Subcutaneous abdominal adipose tissue (tissue), 5 donors: ENCODE measurements around the gene PLAAT4.
"Not testable (repeated sequence)": the region's sequence is repeated elsewhere in the genome, so short reads cannot be mapped to it uniquely, and the experiment has no call there.

ENCODE experiments used
- H3K27ac ChIP-seq: one replicate; pipeline ENCODE4 v1.7.0; 2013; ENCODE audit warnings: low read depth, mild to moderate bottlenecking, inconsistent platforms, low read length, moderate library complexity
- H3K27me3 ChIP-seq, 5 donors: one replicate each; pipeline ENCODE4 v1.7.0; 2013; ENCODE audit warnings: low read length in 5 of 5, inconsistent platforms in 1 of 5; ENCODE audit not compliant: control insufficient read depth in 5 of 5, insufficient read depth in 4 of 5
- H3K36me3 ChIP-seq, 5 donors: one replicate each; pipeline ENCODE4 v1.7.0; 2013; ENCODE audit warnings: low read length in 5 of 5; ENCODE audit not compliant: control insufficient read depth in 5 of 5, insufficient read depth in 5 of 5
- H3K4me1 ChIP-seq, 5 donors: one replicate each; pipeline ENCODE4 v1.7.0; 2013; ENCODE audit warnings: low read length in 5 of 5, mild to moderate bottlenecking in 3 of 5, moderate library complexity in 1 of 5; ENCODE audit not compliant: control insufficient read depth in 5 of 5, insufficient read depth in 5 of 5
- H3K4me3 ChIP-seq, 5 donors: one replicate each; pipeline ENCODE4 v1.7.0; 2013; ENCODE audit warnings: low read length in 5 of 5, low read depth in 1 of 5
- H3K9ac ChIP-seq, 5 donors: one replicate each; pipeline ENCODE4 v1.7.0; 2013; ENCODE audit warnings: low read length in 5 of 5, mild to moderate bottlenecking in 4 of 5, moderate library complexity in 3 of 5
- H3K9me3 ChIP-seq, 5 donors: one replicate each; pipeline ENCODE4 v1.7.0; 2013; ENCODE audit warnings: low read length in 5 of 5; ENCODE audit not compliant: control insufficient read depth in 5 of 5
- donor health status: healthy.
- donor health status: healthy.
- donor health status: healthy.
- donor health status: healthy.
- donor health status: healthy.

The PLAAT4 gene

GRCh38 chr11:63578882-63579281, 42.3 kb downstream of the PLAAT4 start:
- H3K27me3 ChIP-seq, H3K4me3 ChIP-seq, H3K27ac ChIP-seq, H3K9ac ChIP-seq: not testable (repeated sequence)
- peaks cover 9 to 48% (median 39%) of the 10 kb centered on the region in 5 donors for H3K4me1 ChIP-seq
- peaks cover 0 to 11% (median 7%) of the 10 kb centered on the region in 5 donors for H3K9me3 ChIP-seq
- peaks cover 21 to 56% (median 38%) of the 10 kb centered on the region in 5 donors for H3K36me3 ChIP-seq

- not testable (repeated sequence) for H3K4me3 ChIP-seq, H3K27me3 ChIP-seq, H3K9ac ChIP-seq
- Histone ChIP-seq H3K27ac (peak overlapping the region; percentile 33), H3K4me1 (peaks cover 0 to 30% (median 16%) of the 10 kb centered on the region in 5 donors), H3K36me3 (peaks cover 28 to 55% (median 42%) of the 10 kb centered on the region in 5 donors), H3K9me3 (peaks cover 0 to 11% (median 7%) of the 10 kb centered on the region in 5 donors)
These were observed 44.6 kb downstream of the PLAAT4 start for GRCh38 chr11:63581224-63581623.

- Histone ChIP-seq H3K4me3 (no peak overlapping the region), H3K27ac (peak overlapping the region; percentile 76), H3K9ac (no peak overlapping the region), H3K9me3 (peaks cover 0 to 11% (median 7%) of the 10 kb centered on the region in 5 donors), H3K36me3 (peaks cover 31 to 64% (median 56%) of the 10 kb centered on the region in 5 donors), H3K27me3 (no peaks in the 10 kb centered on the region), H3K4me1 (peaks cover 0 to 24% (median 12%) of the 10 kb centered on the region in 5 donors)
These were observed 46.7 kb downstream of the PLAAT4 start for GRCh38 chr11:63583357-63583677.

- Histone ChIP-seq H3K36me3 (peaks cover 22 to 81% (median 73%) of the 10 kb centered on the region in 5 donors), H3K9me3 (peaks cover 0 to 7% (median 3%) of the 10 kb centered on the region in 5 donors), H3K9ac (no peak overlapping the region), H3K4me3 (no peak overlapping the region), H3K27me3 (no peaks in the 10 kb centered on the region), H3K27ac (no peak overlapping the region), H3K4me1 (peaks cover 0 to 26% (median 12%) of the 10 kb centered on the region in 5 donors)
These were observed 50.0 kb downstream of the PLAAT4 start for GRCh38 chr11:63586451-63587166.

- Histone ChIP-seq H3K4me3 (no peak overlapping the region), H3K4me1 (peaks cover 0 to 16% (median 0%) of the 10 kb centered on the region in 5 donors), H3K9ac (no peak overlapping the region), H3K36me3 (peaks cover 10 to 86% (median 77%) of the 10 kb centered on the region in 5 donors), H3K9me3 (no peaks in the 10 kb centered on the region), H3K27ac (no peak overlapping the region), H3K27me3 (no peaks in the 10 kb centered on the region)
These were observed 52.4 kb downstream of the PLAAT4 start for GRCh38 chr11:63589000-63589399.

GRCh38 chr11:63590024-63590788, 53.6 kb downstream of the PLAAT4 start:
- H3K27me3 ChIP-seq = no peaks in the 10 kb centered on the region
- peak overlapping the region; percentile 6 for H3K27ac ChIP-seq
- peaks cover 9 to 92% (median 80%) of the 10 kb centered on the region in 5 donors for H3K36me3 ChIP-seq
- H3K4me1 ChIP-seq = peaks cover 0 to 14% (median 0%) of the 10 kb centered on the region in 5 donors
- H3K9me3 ChIP-seq = no peaks in the 10 kb centered on the region
- no peak overlapping the region for H3K9ac ChIP-seq
- no peak overlapping the region for H3K4me3 ChIP-seq

- no peak overlapping the region for H3K27ac ChIP-seq
- H3K9me3 ChIP-seq = no peaks in the 10 kb centered on the region
- no peak overlapping the region for H3K4me3 ChIP-seq
- H3K9ac ChIP-seq = no peak overlapping the region
- peaks cover 0 to 20% (median 6%) of the 10 kb centered on the region in 5 donors for H3K4me1 ChIP-seq
- H3K36me3 ChIP-seq = peaks cover 0 to 92% (median 82%) of the 10 kb centered on the region in 5 donors
- H3K27me3 ChIP-seq = no peaks in the 10 kb centered on the region
These were observed 56.4 kb downstream of the PLAAT4 start for GRCh38 chr11:63592975-63593395.

GRCh38 chr11:63595296-63595695, 58.7 kb downstream of the PLAAT4 start:
- H3K4me1 ChIP-seq = peaks cover 3 to 38% (median 19%) of the 10 kb centered on the region in 5 donors
- H3K4me3 ChIP-seq = no peak overlapping the region
- peak overlapping the region in 1 of 5 donors; percentile 20 for H3K9ac ChIP-seq
- no peaks in the 10 kb centered on the region for H3K9me3 ChIP-seq
- H3K27me3 ChIP-seq = no peaks in the 10 kb centered on the region
- peaks cover 0 to 78% (median 66%) of the 10 kb centered on the region in 5 donors for H3K36me3 ChIP-seq
- peak overlapping the region; percentile 42 for H3K27ac ChIP-seq
